Stimulated activated CD8-positive, alpha-beta memory T cell treated with anti-CD3 and anti-CD28 coated beads, Interleukin-2, amount 100 ng/mL, for 1 hour (primary cell): ENCODE data around the gene PHACTR2.

Experiments used
- DNase-seq, 2 donors: peaks; one replicate each; pipeline ENCODE4 v3.0.0-alpha.2; 2020; ENCODE audit warnings: low read depth in 2 of 2

PHACTR2 gene

DNA sequence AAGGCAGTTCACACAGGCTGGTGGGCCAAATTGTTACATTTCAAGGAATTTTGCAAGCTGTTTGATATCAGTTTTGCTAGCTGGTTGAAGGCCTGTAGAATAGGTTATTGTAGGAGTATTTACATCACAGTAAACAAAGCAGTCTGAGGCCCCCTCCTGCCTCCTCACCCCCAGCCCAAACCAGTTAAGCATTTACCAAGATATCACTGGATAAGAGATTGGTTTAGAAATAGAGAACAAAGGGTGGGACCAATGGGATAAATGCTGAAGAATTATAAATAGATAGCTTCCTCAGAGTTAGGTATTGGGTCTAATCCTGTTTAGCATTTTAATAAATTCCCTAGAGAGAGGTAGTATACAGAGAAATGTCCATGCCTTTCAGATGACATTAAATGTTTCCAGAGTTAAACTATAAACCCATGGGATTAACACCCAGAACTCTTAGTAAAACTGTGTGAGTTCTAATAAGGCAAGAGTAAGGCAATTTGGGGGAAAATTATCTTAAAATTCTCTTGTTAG lies 2.3 kb upstream of the PHACTR2 start:
- DNase-seq = no peak

GRCh38 chr6:143675946-143676345 lies 1.8 kb upstream of the PHACTR2 start:
- no peak for DNase-seq

GRCh38 chr6:143676437-143677045 lies 1.2 kb upstream of the PHACTR2 start:
- no peak for DNase-seq

- DNase-seq = no peak
Observed at GRCh38 chr6:143677577-143677890, 231 bp upstream of the PHACTR2 start.

DNA sequence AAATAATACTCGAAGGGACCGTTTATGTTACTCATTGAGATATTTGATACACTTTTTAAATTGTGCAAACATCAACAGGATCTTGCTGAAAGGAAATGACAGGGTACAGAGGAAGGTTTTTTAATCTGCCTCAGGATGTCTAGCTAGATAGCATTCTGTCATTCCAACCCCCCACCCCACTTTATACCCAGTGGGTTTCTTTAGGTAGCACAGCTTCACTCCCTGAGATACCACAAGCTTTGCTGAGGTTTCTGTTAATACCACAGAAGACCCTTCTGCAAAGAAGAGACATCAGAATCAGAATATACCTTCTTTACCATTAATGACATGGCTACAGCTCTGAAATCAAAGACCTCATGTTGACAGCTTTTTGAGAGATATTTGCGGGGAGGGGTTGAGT lies 1.3 kb downstream of the PHACTR2 start:
- DNase-seq = no peak

DNA sequence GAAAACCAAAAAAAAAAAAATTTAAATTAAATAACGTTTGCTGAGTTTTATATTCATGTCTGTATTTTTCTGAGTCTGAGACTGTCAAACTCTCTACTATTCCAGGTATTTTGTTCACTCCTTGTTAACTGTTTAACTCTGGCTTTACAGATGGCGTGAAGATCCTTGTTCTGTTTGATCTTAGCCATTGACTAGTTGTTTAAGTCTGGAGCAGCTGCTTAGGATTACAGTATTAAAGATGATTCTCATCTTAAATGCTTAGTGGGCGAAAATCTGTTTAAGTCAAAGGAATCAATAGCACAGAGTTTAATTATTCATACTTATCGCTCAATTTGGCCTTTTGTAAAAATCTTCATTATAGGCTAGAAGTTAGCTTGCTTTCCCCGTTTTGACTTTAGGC lies 2.4 kb downstream of the PHACTR2 start:
- no peak for DNase-seq

DNA sequence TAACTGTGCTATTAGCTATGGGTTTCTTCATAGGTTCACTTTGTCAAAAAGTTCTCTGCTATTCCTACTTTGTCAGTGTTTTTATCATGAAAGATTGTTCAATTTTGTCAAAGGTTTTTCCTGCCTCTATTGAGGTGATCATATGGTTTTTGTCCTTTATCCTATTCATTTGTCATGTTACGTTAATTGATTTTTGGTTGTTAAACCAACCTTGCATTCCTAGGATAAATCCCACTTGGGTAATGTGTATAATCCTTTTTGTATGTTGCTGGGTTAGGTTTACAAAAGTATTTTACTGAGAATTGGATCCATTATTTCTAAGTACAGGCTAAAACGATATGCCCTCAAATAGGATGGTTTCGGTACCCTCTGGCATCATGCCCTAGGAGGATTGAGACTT lies 5.0 kb downstream of the PHACTR2 start:
- no peak for DNase-seq

GRCh38 chr6:143684486-143684885 lies 6.7 kb downstream of the PHACTR2 start:
- DNase-seq = no peak

DNA sequence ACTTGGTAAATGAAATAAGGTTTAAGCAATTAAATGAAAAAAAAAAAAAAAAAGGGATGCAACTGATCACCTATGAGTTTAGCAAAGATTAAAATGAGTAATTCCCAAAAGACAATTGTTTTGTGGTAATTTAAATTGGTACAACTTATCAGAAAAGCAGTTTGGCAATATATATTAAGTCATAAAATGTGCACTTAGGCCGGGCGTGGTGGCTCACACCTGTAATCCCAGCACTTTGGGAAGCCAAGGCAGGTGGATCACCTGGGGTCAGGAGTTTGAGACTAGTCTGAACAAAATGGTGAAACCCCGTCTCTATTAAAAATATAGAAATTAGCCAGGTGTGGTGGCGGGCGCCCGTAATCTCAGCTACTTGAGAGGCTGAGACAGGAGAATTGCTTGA lies 7.9 kb downstream of the PHACTR2 start:
- DNase-seq = no peak

DNA sequence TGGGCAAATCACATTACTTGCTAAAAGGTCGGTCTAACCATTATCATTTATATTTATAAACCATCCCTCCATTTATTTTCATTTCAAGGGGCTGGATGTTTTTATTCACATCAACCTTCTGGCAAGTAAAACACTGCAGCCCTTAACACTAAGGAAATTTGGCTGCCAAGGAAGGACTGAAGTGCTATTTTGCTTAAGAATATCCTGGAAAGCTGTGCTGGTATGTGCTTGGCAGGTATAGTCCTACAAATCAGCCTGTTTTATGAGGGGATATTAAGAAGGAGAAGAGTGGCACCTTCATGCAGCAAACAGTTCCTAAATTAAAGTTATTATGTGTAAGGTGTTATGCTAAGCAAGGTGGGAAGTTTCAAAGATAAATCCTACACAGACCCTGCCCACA lies 9.8 kb downstream of the PHACTR2 start:
- DNase-seq = no peak

GRCh38 chr6:143688681-143689080 lies 10.9 kb downstream of the PHACTR2 start:
- no peak for DNase-seq

GRCh38 chr6:143689852-143690251 lies 12.1 kb downstream of the PHACTR2 start:
- no peak for DNase-seq

GRCh38 chr6:143691155-143691554 lies 13.4 kb downstream of the PHACTR2 start:
- DNase-seq = no peak

GRCh38 chr6:143691900-143692636 lies 14.3 kb downstream of the PHACTR2 start:
- no peak for DNase-seq

DNA sequence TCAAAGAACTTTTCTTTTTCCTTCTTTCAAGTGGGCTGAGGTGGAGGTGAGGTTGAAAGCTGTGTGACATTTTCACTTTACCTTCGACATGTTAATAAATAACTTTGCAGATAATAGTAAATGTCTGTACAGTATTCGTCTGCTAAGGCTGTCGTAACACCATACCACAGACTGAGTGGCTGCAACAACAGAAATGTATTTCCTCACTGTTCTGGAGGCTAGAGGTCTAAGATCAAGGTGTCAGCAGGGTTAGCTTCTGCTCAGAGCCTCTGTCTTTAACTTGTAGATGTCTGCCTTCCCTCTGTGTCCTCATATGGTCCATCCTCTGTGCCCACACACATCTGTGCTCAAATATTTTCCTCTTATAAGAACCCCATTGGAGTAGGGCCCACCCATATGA lies 14.9 kb downstream of the PHACTR2 start:
- no peak for DNase-seq

DNA sequence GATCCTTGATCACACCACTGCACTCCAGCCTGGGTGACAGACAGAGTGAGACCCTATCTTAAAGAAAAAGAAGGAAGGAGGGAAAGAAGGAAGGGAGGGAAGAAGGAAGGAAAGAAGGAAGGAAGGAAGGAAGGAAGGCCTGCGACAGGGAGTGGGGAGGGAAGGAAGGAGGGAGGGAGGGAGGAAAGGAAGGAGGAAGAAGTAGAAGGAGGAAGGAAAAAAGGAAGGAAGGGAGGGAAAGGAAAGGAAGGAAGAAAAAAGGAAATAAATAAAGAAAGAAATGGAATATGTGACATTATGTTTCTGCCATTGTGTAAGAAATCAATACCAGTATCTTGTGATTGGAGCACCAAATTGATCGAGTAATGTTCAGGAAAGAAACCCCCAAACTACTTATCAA lies 16.2 kb downstream of the PHACTR2 start:
- no peak for DNase-seq

DNA sequence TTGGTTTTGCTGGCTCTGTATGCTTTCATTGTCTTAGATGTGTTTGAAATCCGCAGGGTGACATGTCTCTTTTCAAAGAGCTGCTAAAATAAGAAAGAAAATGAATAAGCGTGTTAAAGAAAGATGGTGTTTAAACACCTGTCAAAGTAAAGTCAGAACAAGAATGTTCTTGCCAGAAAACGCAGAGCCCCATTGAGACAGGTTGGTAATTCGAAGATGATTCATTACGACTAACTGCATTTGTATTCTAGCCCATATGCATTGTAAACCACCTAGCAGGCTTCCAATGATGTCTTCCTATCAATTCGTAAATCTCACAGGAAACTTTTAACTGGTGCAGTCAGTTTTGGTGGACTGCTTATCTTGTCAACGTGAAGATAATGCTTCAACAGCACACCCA lies 16.8 kb downstream of the PHACTR2 start:
- no peak for DNase-seq

GRCh38 chr6:143695130-143695968 lies 17.6 kb downstream of the PHACTR2 start:
- no peak for DNase-seq

DNA sequence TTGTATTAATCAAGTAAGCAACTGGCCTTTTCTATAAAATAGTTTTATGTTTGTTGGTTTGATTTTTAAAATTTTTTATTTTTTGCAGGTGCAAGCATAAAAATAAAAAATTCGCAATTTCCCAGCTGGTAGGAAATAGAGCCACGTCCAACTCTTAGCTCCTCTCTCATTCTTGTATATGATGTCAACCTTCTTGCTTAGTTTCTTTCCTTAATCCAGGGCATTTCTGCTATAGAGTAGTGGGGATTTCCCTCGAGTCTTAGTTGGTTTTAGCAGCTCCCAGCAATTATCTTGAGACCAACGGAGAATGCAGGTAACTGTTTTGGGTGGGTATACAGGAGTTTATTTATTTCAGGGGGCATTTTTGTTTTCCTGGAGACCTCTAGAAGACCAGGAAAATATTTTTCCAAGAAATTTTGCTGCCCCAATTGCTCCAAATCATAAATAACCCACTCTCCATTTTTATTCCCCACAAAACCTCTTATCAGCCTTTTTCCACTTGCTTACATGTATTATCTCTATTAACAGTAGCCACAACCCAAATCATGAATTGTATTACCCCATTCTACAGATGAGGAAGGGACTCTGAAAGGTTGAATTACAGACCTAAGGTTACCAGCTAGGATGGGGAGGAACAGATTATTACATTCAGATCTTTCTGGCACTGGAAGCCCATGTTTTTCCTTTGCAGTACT lies 18.4 kb downstream of the PHACTR2 start:
- DNase-seq = no peak

- no peak for DNase-seq
Observed at GRCh38 chr6:143696664-143697000, 18.9 kb downstream of the PHACTR2 start.

- no peak for DNase-seq
Observed at GRCh38 chr6:143697076-143697800, 19.5 kb downstream of the PHACTR2 start.

- DNase-seq = no peak
Observed at GRCh38 chr6:143698329-143698728, 20.6 kb downstream of the PHACTR2 start.
